GM21529 (cell line): ENCODE results near the gene TRIM32.
"Not testable (repeated sequence)": the region's sequence is repeated elsewhere in the genome, so short reads cannot be mapped to it uniquely, and the experiment has no call there.

Experiments
- ATAC-seq: cut with Tn5 transposase; IDR thresholded peaks from one replicate; pipeline ENCODE4 v1.9.1; 2021; ENCODE audit not compliant: unreplicated experiment

Gene TRIM32

GRCh38 chr9:116674210-116674980 is 12.7 kb upstream of the TRIM32 start:
- no peak for ATAC-seq

- no peak for ATAC-seq
Measured at GRCh38 chr9:116683535-116683934, 3.6 kb upstream of the TRIM32 start.

- no peak for ATAC-seq
Measured at GRCh38 chr9:116685166-116685565, 1.9 kb upstream of the TRIM32 start.

GRCh38 chr9:116686135-116686534 is 970 bp upstream of the TRIM32 start:
- ATAC-seq: no peak

GRCh38 chr9:116686693-116687073 is 422 bp upstream of the TRIM32 start:
- peak; percentile 41 for ATAC-seq

- ATAC-seq: no peak
Measured at GRCh38 chr9:116687754-116688135, 640 bp downstream of the TRIM32 start.

GRCh38 chr9:116688806-116689485 is 1.8 kb downstream of the TRIM32 start:
- no peak for ATAC-seq

- no peak for ATAC-seq
Measured at GRCh38 chr9:116689486-116690032, 2.5 kb downstream of the TRIM32 start.

- not testable (repeated sequence) for ATAC-seq
Measured at GRCh38 chr9:116690805-116691204, 3.7 kb downstream of the TRIM32 start.

- ATAC-seq: no peak
Measured at GRCh38 chr9:116691607-116692006, 4.5 kb downstream of the TRIM32 start.

- no peak for ATAC-seq
Measured at GRCh38 chr9:116692616-116693015, 5.5 kb downstream of the TRIM32 start.

GRCh38 chr9:116693233-116693731 is 6.2 kb downstream of the TRIM32 start:
- ATAC-seq: no peak

GRCh38 chr9:116694785-116695291 is 7.7 kb downstream of the TRIM32 start:
- no peak for ATAC-seq

- ATAC-seq: no peak
Measured at GRCh38 chr9:116695438-116695837, 8.3 kb downstream of the TRIM32 start.

GRCh38 chr9:116697362-116697761 is 10.3 kb downstream of the TRIM32 start:
- ATAC-seq: no peak

GRCh38 chr9:116697887-116698286 is 10.8 kb downstream of the TRIM32 start:
- ATAC-seq: no peak

- ATAC-seq: no peak
Measured at GRCh38 chr9:116700279-116700678, 13.2 kb downstream of the TRIM32 start.

GRCh38 chr9:116700882-116701865 is 14.1 kb downstream of the TRIM32 start:
- ATAC-seq: no peak

- ATAC-seq: no peak
Measured at GRCh38 chr9:116701940-116702642, 15.0 kb downstream of the TRIM32 start.

GRCh38 chr9:116703634-116704033 is 16.5 kb downstream of the TRIM32 start:
- ATAC-seq: no peak
